Measurements from ENCODE around the gene SAMD4B. TPM values are rescaled to one million over a fixed set of nuclear protein-coding genes. Genes with fewer than 3 reads are reported as not detected.
A peak's percentile ranks its signal among the peaks of the same experiment; 100 is the strongest.

The SAMD4B gene
- total RNA-seq, 1 experiment from 2014 or later, result 135 TPM

DNA sequence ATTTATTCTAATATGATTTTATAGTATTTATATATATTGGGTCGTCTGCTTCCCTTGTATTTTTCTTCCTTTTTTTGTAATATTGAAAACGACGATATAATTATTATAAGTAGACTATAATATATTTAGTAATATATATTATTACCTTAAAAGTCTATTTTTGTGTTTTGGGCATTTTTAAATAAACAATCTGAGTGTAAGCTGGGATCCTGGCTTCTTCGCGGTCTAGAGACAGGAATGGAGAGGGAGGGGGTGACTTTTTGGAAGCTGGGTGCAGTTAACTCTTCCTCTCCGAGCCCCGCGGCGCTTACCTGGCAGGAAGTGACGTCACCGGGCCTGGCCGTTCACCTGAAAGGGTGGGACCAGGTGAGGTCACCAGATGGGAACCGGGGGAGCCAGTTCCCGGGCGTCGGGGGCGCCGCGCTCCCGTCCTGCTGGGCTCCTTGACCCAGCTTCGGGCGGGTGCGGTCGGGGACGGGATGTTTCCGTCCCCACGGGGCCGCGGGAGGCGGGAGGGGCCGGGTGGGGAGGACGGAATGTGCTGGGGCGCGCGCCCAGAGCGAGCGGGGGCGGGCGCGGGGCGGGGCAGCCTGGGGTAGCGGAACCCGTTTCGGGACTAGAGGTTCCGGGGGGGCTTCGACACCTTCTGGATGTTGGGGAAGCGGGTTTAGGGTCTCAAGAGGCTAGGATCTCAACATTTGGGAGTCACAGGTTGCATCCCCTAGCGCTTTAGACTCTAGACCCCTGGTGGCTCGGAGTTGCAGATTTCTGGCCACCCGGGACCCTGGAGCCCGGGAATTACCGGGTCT is 67.2 kb downstream of the SAMD4B start:
- H4K8ac ChIP-seq (replicated peaks; ENCODE audit: insufficient read length, low read depth, low read length), result no peak overlapping the region
- H3K56ac ChIP-seq (ENCODE audit: insufficient read length, low read depth, low read length), result no peak overlapping the region
- peaks cover 39 to 54% of the 10 kb centered on the region in 2 experiments for H3K4me1 Mint-ChIP-seq
- TF ChIP-seq, protein P1, sequence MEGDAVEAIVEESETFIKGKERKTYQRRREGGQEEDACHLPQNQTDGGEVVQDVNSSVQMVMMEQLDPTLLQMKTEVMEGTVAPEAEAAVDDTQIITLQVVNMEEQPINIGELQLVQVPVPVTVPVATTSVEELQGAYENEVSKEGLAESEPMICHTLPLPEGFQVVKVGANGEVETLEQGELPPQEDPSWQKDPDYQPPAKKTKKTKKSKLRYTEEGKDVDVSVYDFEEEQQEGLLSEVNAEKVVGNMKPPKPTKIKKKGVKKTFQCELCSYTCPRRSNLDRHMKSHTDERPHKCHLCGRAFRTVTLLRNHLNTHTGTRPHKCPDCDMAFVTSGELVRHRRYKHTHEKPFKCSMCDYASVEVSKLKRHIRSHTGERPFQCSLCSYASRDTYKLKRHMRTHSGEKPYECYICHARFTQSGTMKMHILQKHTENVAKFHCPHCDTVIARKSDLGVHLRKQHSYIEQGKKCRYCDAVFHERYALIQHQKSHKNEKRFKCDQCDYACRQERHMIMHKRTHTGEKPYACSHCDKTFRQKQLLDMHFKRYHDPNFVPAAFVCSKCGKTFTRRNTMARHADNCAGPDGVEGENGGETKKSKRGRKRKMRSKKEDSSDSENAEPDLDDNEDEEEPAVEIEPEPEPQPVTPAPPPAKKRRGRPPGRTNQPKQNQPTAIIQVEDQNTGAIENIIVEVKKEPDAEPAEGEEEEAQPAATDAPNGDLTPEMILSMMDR (conservative IDR thresholded peaks at IDR 0.05), result no peak
- H2AFZ ChIP-seq (ENCODE audit: low read length), result no peak overlapping the region
- H3K27ac Mint-ChIP-seq, result peak overlapping the region; percentile 40 to 97 (median 96); a peak in 5 of 7 replicates
- no peak overlapping the region for H4K5ac ChIP-seq (ENCODE audit: insufficient read length, low read depth, low read length)
- H4K91ac ChIP-seq (ENCODE audit: insufficient read length, low read depth, low read length), result no peak overlapping the region
- H3K9me3 Mint-ChIP-seq, result no peaks in the 10 kb centered on the region; a peak in 1 of 5 replicates
- no peak overlapping the region for H3K23ac ChIP-seq (ENCODE audit: insufficient read length, low read depth, low read length)
- H2BK20ac ChIP-seq (ENCODE audit: low read depth, low read length, poor library complexity, severe bottlenecking), result no peak overlapping the region
- peaks cover 6% of the 10 kb centered on the region; the same call in 1 of the 2 replicates for H3K4me1 ChIP-seq (ENCODE audit: insufficient read depth, low read length)
- no peak overlapping the region for H2BK15ac ChIP-seq (ENCODE audit: low read depth, low read length)
- H3K9me3 ChIP-seq (ENCODE audit: control insufficient read depth, low read depth, low read length), result no peaks in the 10 kb centered on the region
- peak; percentile 97 for DNase-seq
- peak overlapping the region; percentile 96 for H3K14ac ChIP-seq (ENCODE audit: insufficient read depth, low read length)
- peaks cover under 1% of the 10 kb centered on the region for H3K79me1 ChIP-seq (ENCODE audit: insufficient read depth, low read depth, low read length, poor library complexity, severe bottlenecking)
- H3K18ac ChIP-seq (ENCODE audit: insufficient read length, low read depth, low read length), result peak overlapping the region; percentile 91
- no peak overlapping the region for H2BK5ac ChIP-seq (ENCODE audit: insufficient read length, low read length)
- peak overlapping the region; percentile 78 for H3K4me2 ChIP-seq (ENCODE audit: insufficient read depth, insufficient read length, low read length)
- H3K27me3 ChIP-seq (ENCODE audit: insufficient read depth, low read length), result no peaks in the 10 kb centered on the region
- peak overlapping the region; percentile 81 for H2BK120ac ChIP-seq (ENCODE audit: low read depth, low read length, poor library complexity, severe bottlenecking)
- H3K23me2 ChIP-seq (ENCODE audit: insufficient read length, low read depth, low read length, poor library complexity, severe bottlenecking), result peaks cover 19% of the 10 kb centered on the region
- peaks cover 9 to 20% (median 17%) of the 10 kb centered on the region in 3 experiments for H3K36me3 Mint-ChIP-seq (ENCODE audit: insufficient read depth in 1 of 3, low read depth in 3 of 3)
- peak overlapping the region; percentile 74; the same call in 1 of the 2 replicates for H3K4ac ChIP-seq (ENCODE audit: low read depth, low read length)
- no peak overlapping the region for H2BK12ac ChIP-seq (ENCODE audit: insufficient read length, low read depth, low read length)
- peak overlapping the region; percentile 62 for H3K27ac ChIP-seq (ENCODE audit: insufficient read length, low read depth, low read length)
- H2AK5ac ChIP-seq (ENCODE audit: insufficient read length, low read length), result no peak overlapping the region
- peaks cover 2% of the 10 kb centered on the region for H4K20me1 ChIP-seq (ENCODE audit: control insufficient read depth, insufficient read depth, insufficient read length)
- peak overlapping the region; percentile 86 for H3K9ac ChIP-seq (ENCODE audit: extremely low read depth, insufficient read length, low read length)
- peak overlapping the region; percentile 77 for H3T11ph ChIP-seq (ENCODE audit: low read length)
- H3K79me2 ChIP-seq (ENCODE audit: insufficient read depth, low read length), result peaks cover 5% of the 10 kb centered on the region; the same call in 1 of the 2 replicates
- WGBS (ENCODE audit: extremely low coverage, insufficient read length, low lambda C conversion rate), result no CpG with 5 or more reads among the region's 52 CpGs
- peaks cover 1% of the 10 kb centered on the region; the same call in 1 of the 2 replicates for H3K27me3 Mint-ChIP-seq (ENCODE audit: low read depth)
- peak overlapping the region; percentile 96 to 97 for H3K4me3 Mint-ChIP-seq
